GM18951 (cell line): Measurements from ENCODE around the gene WFDC5.

Source experiments
- POLR2A ChIP-seq: IDR thresholded peaks from 4 replicates; pipeline ENCODE4 v1.6.1; 2011; ENCODE audit warnings: mild to moderate bottlenecking; ENCODE audit not compliant: insufficient read length, insufficient read depth; ENCODE audit errors: extremely low read depth
- in situ Hi-C: fragments of 300-500 bp; cut with MboI; formaldehyde crosslinking; loops from one replicate; pipeline ENCODE4 v1.12.0; 2022; ENCODE audit warnings: low sequenced_read_pairs, mixed read lengths, inconsistent platforms; ENCODE audit not compliant: unreplicated experiment

The WFDC5 gene

DNA sequence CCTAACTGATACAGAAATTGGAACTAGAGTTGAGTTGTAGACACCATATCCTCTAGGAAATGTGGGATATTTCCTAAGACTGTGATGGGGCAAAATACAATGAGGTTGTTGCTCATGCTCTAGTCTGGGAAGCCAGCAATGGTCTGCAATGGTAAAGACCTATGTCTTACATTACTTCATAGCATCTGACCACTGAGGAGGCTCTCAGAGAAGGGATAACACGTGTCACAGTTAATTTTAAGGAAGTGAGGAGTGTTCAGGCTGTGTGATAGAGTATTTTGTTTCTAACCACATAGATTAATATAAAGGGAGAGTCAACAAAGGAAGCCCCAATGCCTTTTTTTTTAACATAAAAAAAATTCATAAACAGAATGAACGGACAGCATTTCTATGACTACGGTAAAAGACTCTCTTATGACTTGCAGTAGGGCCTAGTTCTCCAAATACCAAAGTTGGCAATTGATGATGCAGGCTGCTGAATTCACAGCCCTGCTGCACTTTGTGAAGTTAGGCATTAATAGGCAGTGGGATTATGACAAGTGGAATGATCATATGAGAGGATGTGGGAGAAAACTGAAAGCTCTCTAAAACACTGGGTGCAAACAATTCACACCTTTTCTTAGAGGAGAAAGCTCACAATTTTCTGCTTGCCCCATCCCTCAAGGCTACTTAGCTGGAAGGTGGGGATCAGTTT lies 27.7 kb downstream of the WFDC5 start:
- in situ Hi-C loops, result no loop called here
- TF ChIP-seq POLR2A, result no peak

GRCh38 chr20:45085867-45086266 lies 29.1 kb downstream of the WFDC5 start:
- in situ Hi-C loops, result no loop called here

DNA sequence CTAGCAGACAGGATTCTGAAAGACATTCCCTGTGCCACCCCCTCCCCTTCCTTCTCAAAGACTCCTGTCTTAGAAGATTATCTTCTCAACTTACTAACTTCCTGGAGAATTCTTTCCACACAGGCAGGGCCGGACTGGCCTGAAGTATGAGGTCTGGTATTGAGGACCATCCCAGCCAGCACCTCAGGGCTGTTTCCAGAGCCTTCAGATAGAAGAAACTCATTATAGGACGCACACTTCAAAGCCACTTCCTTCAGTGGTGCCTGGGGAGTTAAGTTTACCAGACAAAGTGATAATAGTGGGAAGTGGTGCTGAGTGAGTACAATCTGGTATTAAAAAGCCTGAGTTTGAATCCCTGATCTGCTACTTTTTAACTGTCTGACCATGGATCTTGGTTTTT lies 29.7 kb downstream of the WFDC5 start:
- in situ Hi-C loops, result no loop called here
- TF ChIP-seq POLR2A, result no peak

More at GRCh38 chr20:45085867-45086266, 29.1 kb downstream of the WFDC5 start:
- TF ChIP-seq POLR2A, result no peak

DNA sequence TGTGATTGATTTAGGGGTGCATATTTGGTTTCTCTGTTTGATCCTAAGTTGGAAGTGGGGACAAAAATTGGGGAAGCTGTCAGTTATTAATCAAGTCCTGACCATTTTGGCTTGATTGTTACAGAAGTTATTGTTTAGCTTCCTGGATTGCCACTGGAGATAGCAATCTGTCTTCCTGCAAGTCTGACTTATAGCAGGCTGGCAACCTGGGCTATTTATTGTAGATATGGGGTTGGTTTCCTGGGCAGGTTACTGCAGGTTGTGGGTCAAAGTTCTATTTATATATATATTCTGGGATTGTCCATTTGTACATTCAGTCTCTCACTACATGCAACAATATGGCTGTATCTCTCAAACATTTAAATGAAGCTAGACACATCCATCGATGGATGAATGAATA lies 31.8 kb downstream of the WFDC5 start:
- TF ChIP-seq POLR2A, result no peak
- in situ Hi-C loops, result no loop called here

DNA sequence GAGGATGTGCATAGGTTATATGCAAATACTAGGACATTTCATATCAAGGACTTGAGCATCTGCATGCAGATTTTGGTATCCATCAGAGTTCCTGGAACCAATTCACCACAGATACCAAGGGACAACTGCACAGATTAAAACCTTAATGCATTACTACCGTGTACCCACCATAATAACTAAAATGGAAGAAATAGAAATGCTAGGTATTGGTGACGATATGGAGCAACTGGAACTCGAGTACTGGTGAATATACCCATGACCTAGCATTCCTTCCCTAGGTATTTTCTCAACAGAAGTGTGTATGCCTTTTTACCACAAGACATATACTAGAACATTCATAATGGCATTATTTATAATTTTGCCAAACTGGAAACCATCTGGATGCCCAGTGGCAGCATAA lies 32.5 kb downstream of the WFDC5 start:
- TF ChIP-seq POLR2A, result no peak

DNA sequence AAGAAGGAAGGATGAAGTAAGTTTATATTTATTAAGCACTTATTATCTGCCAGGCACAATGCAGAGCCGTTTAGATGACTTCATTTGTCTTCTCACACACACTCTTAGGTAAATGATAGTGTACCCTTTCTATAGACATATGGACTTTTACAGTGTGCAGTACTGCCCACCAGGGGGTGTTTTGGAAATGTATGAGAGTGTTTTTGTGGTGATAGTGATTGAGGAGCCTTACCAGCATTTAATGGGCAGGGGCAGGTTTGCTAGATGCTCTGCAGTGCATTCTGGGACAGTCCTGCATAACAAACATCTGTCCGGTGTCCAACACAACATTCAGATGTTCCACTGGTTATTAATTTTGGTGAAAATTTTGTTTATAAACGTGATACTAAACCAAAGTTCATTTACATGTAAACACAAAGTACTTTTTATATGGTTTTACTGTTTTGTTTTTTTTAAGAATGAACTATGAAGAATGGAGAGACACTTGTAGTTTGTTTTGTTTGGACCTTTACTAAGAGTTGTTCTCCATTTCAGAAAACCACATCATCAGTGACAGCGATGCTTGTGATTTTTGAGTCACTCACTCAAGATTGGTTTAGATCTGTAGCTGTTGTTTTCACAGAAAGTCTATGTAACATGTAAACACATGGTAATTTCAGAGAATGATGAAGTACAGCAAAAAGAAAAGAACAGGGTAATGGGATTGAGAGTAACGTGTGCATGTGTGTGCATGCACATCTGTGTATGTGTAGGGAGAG lies 33.9 kb downstream of the WFDC5 start:
- in situ Hi-C loops, result no loop called here
- no peak for TF ChIP-seq POLR2A

More for the DNA sequence above, 32.5 kb downstream of the WFDC5 start:
- in situ Hi-C loops, result no loop called here

DNA sequence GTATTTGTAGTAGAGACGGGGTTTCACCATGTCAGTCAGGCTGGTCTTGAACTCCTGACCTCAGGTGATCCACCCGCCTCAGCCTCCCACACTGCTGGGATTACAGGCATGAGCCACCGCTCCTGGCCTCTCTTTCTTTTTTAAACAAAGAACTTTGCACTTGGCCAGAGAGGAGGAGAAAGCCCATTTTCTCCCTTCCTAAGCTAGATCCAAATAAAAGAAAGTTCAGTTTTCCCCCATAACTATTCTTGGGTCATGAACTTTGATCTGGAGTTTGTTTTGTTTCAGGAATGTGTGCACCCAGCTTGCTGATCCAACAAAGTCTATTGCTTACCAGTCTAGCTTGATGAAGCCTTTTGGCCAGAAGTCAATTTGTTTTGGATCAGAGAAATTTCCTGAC lies 37.4 kb downstream of the WFDC5 start:
- no peak for TF ChIP-seq POLR2A
- in situ Hi-C loops, result no loop called here

DNA sequence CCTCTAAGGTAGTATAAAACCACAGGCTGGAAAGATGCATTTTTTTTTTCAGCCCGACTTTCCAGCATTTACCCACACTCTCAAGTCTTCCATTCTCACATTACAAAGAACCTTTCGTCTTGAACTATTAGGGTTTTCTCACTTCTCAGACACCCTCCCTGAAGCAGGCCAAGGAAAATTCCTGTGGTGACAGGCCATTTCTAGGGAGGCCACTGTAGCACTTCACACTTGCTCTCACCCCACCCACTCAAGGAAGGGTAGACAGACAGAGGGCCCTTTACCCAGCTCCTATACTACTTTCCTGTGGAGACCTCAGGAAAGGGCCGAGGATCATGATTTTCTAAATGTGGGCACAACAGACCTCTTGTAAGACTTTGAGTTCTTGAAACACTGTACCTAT lies 41.8 kb downstream of the WFDC5 start:
- in situ Hi-C loops, result no loop called here
- no peak for TF ChIP-seq POLR2A

- in situ Hi-C loops, result no loop called here
- no peak for TF ChIP-seq POLR2A
Observed at GRCh38 chr20:45072066-45072465, 42.9 kb downstream of the WFDC5 start.

- in situ Hi-C loops, result no loop called here
- TF ChIP-seq POLR2A, result no peak
Observed at GRCh38 chr20:45070932-45071632, 43.9 kb downstream of the WFDC5 start.

GRCh38 chr20:45069261-45069660 lies 45.7 kb downstream of the WFDC5 start:
- in situ Hi-C loops, result no loop called here
- no peak for TF ChIP-seq POLR2A

DNA sequence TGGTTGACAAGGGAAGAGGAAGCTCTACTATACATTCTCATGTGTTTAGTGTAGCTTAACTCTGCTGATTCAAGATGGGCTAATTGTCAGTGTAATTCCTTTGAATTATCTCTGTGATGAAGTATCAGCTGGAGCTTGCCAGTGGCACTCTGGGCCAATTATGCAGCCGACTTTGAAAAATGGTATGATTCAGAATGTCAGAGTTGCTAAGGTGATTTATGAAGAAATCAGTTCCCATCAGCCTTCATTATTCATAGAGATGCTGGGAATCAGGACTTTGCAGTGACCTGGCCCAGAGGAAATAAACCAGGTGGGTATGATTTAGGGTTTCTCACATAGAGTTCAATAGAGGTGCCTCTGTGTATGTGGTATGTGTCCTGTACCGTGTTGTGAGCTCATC lies 47.4 kb downstream of the WFDC5 start:
- in situ Hi-C loops, result no loop called here

GRCh38 chr20:45067087-45067486 lies 47.9 kb downstream of the WFDC5 start:
- in situ Hi-C loops, result no loop called here
- no peak for TF ChIP-seq POLR2A

More for the DNA sequence above, 47.4 kb downstream of the WFDC5 start:
- TF ChIP-seq POLR2A, result no peak
